ENCODE measurements around the gene CCL8.
"Not testable (repeated sequence)": the region's sequence is repeated elsewhere in the genome, so short reads cannot be mapped to it uniquely, and the experiment has no call there.

The CCL8 gene

DNA sequence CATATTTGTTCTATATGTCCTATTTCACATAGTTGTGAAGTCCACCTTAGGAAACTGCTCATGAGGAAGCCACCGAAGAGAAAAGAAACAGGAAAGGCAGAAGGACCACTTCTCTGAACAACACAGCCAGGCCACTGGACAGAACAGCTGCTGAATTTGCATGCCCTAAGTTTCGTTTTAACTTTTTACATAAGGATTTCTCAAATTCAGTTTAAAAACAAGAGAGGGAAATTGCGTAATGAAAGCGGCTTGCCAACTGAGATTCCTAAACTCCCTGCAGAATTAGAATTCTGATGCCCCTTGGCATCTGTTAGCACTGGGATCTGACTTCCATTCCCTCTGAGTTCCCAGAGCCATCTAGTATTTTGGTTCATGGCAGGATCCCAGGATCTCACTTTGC, 5.0 kb upstream of the CCL8 start:
- DNase-seq, result no peak

GRCh38 chr17:34318474-34318873, 761 bp upstream of the CCL8 start:
- no peak for DNase-seq

- DNase-seq, result no peak
Measured at GRCh38 chr17:34321964-34322363, 2.7 kb downstream of the CCL8 start.

DNA sequence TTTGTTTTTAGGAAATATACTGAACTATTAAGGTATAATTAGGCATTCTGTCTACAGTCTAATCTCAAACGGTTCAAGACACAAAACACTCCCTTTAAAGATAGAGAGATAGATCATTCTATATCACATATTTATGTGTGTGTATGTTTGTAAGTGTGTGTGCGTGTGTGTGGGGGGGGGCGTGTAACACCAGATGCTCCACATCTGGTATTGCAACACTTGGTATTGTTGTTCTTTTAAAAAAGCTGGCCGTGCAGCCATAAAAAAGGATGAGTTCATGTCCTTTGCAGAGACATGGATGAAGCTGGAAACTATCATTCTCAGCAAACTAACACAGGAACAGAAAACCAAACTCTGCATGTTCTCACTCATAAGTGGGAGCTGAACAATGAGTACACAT, 8.3 kb downstream of the CCL8 start:
- DNase-seq, result not testable (repeated sequence)

- DNase-seq, result no peak
Measured at GRCh38 chr17:34337701-34338100, 18.5 kb downstream of the CCL8 start.

GRCh38 chr17:34339138-34339770, 20.0 kb downstream of the CCL8 start:
- DNase-seq, result no peak

- DNase-seq, result no peak
Measured at GRCh38 chr17:34341916-34342315, 22.7 kb downstream of the CCL8 start.

- no peak for DNase-seq
Measured at GRCh38 chr17:34347063-34347462, 27.8 kb downstream of the CCL8 start.

DNA sequence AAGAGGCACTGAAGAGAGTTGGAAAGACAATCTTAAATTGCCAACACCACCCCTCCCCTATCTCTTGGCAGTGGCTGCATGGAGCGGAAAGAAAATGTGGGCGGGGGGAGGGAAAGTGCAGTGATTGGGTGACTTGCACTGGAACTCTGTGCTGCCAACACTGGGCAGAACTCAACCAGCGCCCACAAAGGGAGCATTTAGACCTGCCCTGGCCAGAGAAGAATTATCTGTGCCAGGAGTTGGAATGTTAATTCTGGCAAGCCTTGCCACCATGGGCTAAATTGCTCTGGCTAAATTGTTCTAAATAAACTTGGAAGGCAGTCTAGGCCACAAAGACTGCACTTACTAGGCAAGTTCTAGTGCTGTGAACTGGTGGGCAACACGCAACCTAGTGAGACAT, 30.5 kb downstream of the CCL8 start:
- no peak for DNase-seq

DNA sequence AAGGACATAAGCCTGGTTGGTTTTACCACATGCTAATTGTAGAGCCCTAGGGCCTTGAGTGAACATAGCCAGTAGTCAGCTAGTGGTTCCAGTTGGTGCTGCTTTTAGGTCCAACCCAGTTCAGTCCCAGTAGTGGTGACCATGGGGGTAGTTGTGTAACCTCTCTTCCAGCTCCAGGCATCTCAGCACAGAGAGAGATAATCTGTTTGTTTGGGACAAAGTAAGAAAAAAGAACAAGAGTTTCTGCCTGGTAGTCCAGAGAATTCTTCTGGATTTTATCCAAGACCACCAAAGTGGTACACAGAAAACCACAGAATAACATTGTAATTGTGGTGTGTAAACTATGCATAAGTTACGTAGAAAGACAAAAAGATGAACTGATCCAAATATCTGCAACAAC, 31.9 kb downstream of the CCL8 start:
- no peak for DNase-seq

GRCh38 chr17:34352191-34352590, 33.0 kb downstream of the CCL8 start:
- no peak for DNase-seq

DNA sequence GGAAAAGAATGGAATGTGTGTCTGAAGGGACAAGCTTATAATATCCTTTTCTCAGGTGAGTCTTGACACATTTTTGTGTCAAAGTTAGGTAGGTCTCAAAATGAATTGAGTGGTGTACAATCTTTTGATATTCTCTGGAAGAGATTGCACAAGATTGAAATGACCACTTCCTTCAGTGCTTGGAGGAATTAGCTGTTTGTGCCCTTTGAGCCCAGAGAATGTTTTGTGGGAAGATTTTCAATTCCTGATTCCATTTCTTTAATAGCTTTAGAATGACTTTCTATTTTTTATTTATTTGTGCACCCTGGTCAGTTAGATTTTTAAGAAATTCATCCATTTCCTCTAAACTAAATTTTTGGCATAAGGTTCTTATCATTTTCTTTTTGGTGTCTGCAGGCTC, 35.4 kb downstream of the CCL8 start:
- no peak for DNase-seq

DNA sequence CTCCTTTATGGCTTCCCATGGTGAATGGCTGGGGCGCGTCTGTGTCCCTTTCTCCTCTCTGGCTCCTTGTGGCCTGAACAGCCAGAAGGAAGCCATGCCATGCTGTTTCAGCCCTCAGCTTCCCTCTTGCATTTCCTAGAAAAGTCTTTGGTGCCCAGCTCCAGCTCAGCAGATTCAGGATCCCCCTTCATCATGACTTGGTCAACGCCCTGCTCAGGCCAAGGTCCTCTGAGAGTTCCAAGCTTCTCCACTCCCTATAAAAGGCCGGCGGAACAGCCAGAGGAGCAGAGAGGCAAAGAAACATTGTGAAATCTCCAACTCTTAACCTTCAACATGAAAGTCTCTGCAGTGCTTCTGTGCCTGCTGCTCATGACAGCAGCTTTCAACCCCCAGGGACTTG, 37.0 kb downstream of the CCL8 start, which contains the start of gene CCL13:
Gene CCL13, plus strand, starts transcription at position 287 of the 400 bp plus-strand sequence. Its CDS starts 47 bp downstream, at position 334.
- DNase-seq, result no peak

- no peak for DNase-seq
Measured at GRCh38 chr17:34357398-34357797, 38.2 kb downstream of the CCL8 start.

- DNase-seq, result no peak
Measured at GRCh38 chr17:34358631-34359030, 39.4 kb downstream of the CCL8 start.

DNA sequence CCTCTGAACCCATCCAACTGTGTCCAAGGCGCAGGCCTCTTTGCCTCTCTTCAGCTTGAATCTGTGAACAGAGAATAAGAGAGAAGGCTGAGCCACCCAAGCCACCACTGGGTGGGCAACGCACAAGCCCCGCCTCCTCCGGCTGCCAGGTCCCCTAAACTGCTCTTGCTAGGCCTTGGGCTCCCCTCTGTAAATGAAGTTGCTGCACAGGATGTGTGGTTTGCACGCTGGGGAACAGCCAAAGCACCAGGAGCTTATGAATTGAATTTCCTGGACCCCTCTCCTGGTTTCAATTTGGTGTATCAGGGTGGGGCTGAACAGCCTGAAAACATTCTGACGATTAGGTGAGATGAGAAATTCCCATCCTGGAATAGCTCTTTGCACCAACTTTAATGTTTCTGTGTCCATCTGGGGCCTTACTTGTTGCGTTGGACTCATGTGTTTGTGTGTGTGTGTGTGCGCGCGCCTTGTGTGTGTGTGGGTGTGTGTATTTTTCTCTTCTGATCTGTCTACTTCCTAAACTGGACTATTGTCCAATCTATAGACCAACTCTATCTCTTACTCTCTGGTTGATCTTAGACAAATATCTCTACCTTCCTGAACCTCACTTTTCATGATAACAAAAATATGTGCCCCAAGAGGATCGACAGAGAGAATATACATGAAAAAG, 41.5 kb downstream of the CCL8 start:
- DNase-seq, result no peak

- peak; percentile 62 for DNase-seq
Measured at GRCh38 chr17:34361478-34362061, 42.3 kb downstream of the CCL8 start.

- DNase-seq, result no peak
Measured at GRCh38 chr17:34363183-34363661, 44.0 kb downstream of the CCL8 start, which contains the start of gene CCL1. TSS of gene CCL1 (minus strand) at chr17:34363233. CDS start at chr17:34363161, 72 bp downstream.

- DNase-seq, result no peak
Measured at GRCh38 chr17:34364751-34365150, 45.5 kb downstream of the CCL8 start.

DNA sequence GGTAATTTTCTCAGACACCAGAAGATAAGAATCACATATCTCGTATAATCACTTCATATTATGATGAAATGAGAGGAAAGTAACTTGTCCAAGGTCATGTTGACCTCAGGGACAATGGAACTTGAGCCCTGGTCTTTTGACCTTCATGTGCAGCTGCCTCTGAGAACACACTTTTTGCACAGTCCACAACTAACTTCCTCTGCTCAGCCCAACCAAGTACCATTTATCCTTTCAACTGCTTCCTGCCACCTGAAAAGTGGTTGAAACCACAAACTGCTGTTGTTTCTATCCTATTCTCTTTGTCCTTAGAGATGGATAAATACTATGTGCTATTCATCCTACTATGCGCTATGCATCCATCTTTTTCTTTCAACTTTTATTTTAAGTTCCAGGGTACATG, 46.1 kb downstream of the CCL8 start:
- DNase-seq, result no peak

DNA sequence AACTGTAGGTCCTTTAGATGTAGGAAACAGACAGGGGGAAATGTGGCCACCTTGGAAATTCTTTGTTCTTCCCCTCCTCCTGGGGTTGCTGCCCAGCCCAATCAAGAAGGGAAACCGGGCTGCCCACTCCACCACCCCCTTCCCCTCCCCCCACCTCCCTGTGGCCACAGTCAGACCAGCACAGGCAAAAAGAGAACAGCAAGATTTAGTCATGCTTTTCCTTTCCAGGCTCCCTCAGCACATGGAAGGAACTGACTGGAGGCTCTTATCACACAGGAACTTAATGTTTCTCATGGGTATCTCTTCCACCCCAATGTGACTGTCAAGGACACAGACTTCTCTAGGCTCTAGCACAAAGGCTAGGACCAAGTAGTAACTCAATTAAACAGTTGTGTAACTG, 46.8 kb downstream of the CCL8 start:
- DNase-seq, result no peak

DNA sequence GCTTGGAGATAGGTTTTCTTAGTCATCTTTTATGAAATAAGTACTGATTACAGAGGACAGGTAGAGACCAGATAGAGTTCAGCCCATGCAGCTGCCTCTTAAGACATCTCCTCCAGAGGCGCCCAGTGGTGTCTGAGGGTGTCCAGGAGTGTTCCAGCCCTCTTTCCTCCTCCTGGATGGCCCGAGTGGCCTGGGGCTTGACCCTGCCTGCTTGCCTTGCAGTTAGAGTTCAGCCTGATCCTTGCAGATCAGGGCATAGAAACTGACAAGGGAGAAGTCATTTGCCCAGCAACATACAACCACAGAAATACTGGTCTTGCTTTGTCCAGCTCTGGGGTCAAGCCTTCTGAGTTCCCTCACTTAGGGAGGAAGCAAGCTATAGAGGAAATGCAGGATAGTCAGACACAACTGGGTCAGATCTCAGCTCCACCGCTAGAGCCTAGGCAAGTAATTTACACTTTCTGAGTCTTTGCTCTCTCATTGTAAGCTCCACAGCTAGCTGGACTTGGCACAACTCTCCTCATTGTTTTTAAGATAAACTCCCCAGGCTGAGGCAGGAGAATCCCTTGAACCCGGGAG, 47.4 kb downstream of the CCL8 start:
- no peak for DNase-seq

- DNase-seq, result no peak
Measured at GRCh38 chr17:34367486-34368195, 48.4 kb downstream of the CCL8 start.

Measured in right kidney (tissue), 1 donor.